Uterus (tissue), 2 donors: Measurements from ENCODE around the gene FERD3L.
"Not testable (repeated sequence)": the region's sequence is repeated elsewhere in the genome, so short reads cannot be mapped to it uniquely, and the experiment has no call there.

Source experiments
- POLR2A ChIP-seq, 2 donors: fragments of 450-650 bp; IDR thresholded peaks; one replicate each; pipeline ENCODE4 v1.6.1; 2016; ENCODE audit warnings: antibody characterized with exemption in 2 of 2, mild to moderate bottlenecking in 1 of 2, moderate library complexity in 1 of 2
- TF ChIP-seq, protein P1 (sequence below), 4 experiments: fragments of 200-600 bp in 2 of 4; fragments of 450-650 bp in 2 of 4; sonication (generic) in 2 of 4; IDR thresholded peaks; one replicate each; pipeline ENCODE4 v1.5.1; 2016 to 2019; ENCODE audit warnings: antibody characterized with exemption in 4 of 4, mild to moderate bottlenecking in 2 of 4, moderate library complexity in 1 of 4

GRCh38 chr7:19194417-19194816 lies 49.2 kb upstream of the FERD3L start:
- TF ChIP-seq, protein P1, sequence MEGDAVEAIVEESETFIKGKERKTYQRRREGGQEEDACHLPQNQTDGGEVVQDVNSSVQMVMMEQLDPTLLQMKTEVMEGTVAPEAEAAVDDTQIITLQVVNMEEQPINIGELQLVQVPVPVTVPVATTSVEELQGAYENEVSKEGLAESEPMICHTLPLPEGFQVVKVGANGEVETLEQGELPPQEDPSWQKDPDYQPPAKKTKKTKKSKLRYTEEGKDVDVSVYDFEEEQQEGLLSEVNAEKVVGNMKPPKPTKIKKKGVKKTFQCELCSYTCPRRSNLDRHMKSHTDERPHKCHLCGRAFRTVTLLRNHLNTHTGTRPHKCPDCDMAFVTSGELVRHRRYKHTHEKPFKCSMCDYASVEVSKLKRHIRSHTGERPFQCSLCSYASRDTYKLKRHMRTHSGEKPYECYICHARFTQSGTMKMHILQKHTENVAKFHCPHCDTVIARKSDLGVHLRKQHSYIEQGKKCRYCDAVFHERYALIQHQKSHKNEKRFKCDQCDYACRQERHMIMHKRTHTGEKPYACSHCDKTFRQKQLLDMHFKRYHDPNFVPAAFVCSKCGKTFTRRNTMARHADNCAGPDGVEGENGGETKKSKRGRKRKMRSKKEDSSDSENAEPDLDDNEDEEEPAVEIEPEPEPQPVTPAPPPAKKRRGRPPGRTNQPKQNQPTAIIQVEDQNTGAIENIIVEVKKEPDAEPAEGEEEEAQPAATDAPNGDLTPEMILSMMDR (IDR thresholded peaks at IDR 0.05): not testable (repeated sequence)
- TF ChIP-seq POLR2A (IDR thresholded peaks at IDR 0.05): not testable (repeated sequence)
